PC-9 (cell line): ENCODE data around the gene ZNF518B. TPM values are rescaled to one million over a fixed set of nuclear protein-coding genes. Genes with fewer than 3 reads are reported as not detected.

ENCODE experiments used
- BruUV-seq: library from RNA; stranded (reverse); fragments of 400-500 nt; replicated peaks from 2 replicates; lab custom pipeline; 2021; lab: Mats Ljungman, UMichigan
- CTCF ChIA-PET: fragments of 300-600 bp; sonication (Branson Sonifier 250); formaldehyde crosslinking; loops from one replicate; lab custom pipeline; 2022; ENCODE audit warnings: antibody characterized with exemption; lab: Charles Lee
- POLR2A ChIA-PET: fragments of 300-600 bp; sonication (Branson Sonifier 250); formaldehyde crosslinking; loops from one replicate; lab custom pipeline; 2022; ENCODE audit warnings: antibody characterized with exemption; ENCODE audit not compliant: unreplicated experiment; lab: Charles Lee
- DNase-seq, 2 experiments: peaks; one replicate each; pipeline versions ENCODE4 v3.0.0 to v3.0.0-alpha.2; 2015 to 2022; ENCODE audit warnings: mixed read lengths in 1 of 2
- H2AFZ ChIP-seq: fragments of 200-600 bp; sonication (generic); 2 replicates; pipeline ENCODE4 v1.8.1; 2017; ENCODE audit warnings: antibody characterized with exemption
- H3F3A ChIP-seq: fragments of 200-600 bp; sonication (generic); 2 replicates; pipeline ENCODE4 v1.8.1; 2017; ENCODE audit warnings: antibody characterized with exemption, mild to moderate bottlenecking, low read depth; ENCODE audit not compliant: insufficient read depth
- H3K27ac ChIP-seq: fragments of 200-600 bp; sonication (generic); 2 replicates; pipeline ENCODE4 v1.6.1; 2016; ENCODE audit warnings: mixed run types
- H3K27me3 ChIP-seq: fragments of 200-600 bp; sonication (generic); 2 replicates; pipeline ENCODE4 v1.6.1; 2016; ENCODE audit warnings: low read depth, mixed run types; ENCODE audit not compliant: insufficient read depth
- H3K36me3 ChIP-seq: fragments of 200-600 bp; sonication (generic); 2 replicates; pipeline ENCODE4 v1.6.1; 2016; ENCODE audit warnings: low read depth, mixed run types
- H3K4me1 ChIP-seq: fragments of 200-600 bp; sonication (generic); replicated peaks from 2 replicates; pipeline ENCODE4 v1.6.1; 2016; ENCODE audit warnings: mixed run types; ENCODE audit not compliant: insufficient read depth
- H3K4me2 ChIP-seq: fragments of 200-600 bp; sonication (generic); 2 replicates; pipeline ENCODE4 v1.6.1; 2017; ENCODE audit warnings: mixed run types
- H3K4me3 ChIP-seq: fragments of 200-600 bp; sonication (generic); 2 replicates; pipeline ENCODE4 v1.6.1; 2016; ENCODE audit warnings: mixed run types
- H3K79me2 ChIP-seq: fragments of 200-600 bp; sonication (generic); 2 replicates; pipeline ENCODE4 v1.6.1; 2017; ENCODE audit warnings: low read depth, mixed run types
- H3K9me2 ChIP-seq: fragments of 200-600 bp; sonication (generic); 2 replicates; pipeline ENCODE4 v1.8.1; 2017; ENCODE audit warnings: mild to moderate bottlenecking; ENCODE audit not compliant: insufficient read depth
- H3K9me3 ChIP-seq: fragments of 200-600 bp; sonication (generic); 2 replicates; pipeline ENCODE4 v1.8.1; 2016; ENCODE audit warnings: low read depth; ENCODE audit not compliant: insufficient read depth
- H4K20me1 ChIP-seq: fragments of 200-600 bp; sonication (generic); 2 replicates; pipeline ENCODE4 v1.8.1; 2017; ENCODE audit not compliant: insufficient read depth
- CTCF ChIP-seq: fragments of 200-600 bp; sonication (generic); conservative IDR thresholded peaks from 2 replicates; pipeline ENCODE4 v1.6.1; 2017; ENCODE audit warnings: mixed run types, antibody characterized with exemption, mild to moderate bottlenecking, moderate library complexity
- EZH2 ChIP-seq: fragments of 200-600 bp; sonication (generic); IDR thresholded peaks from 2 replicates; pipeline ENCODE4 v1.8.0; 2017; ENCODE audit warnings: antibody characterized with exemption, low read depth
- intact Hi-C: fragments of 100-400 bp; cut with micrococcal nuclease; formaldehyde crosslinking; loops from one replicate; pipeline ENCODE4 v1.10.0; 2022; ENCODE audit not compliant: unreplicated experiment
- total RNA-seq: library from RNA; stranded (reverse); gene quantifications from 2 replicates; pipeline ENCODE4 v1.2.3, GENCODE V29; 2021

The ZNF518B gene
- total RNA-seq, 1 experiment from 2014 or later = 12.3 TPM

GRCh38 chr4:10448991-10449390 lies 8.2 kb downstream of the ZNF518B start:
- no peaks in the 10 kb centered on the region for H3K27me3 ChIP-seq
- no peaks in the 10 kb centered on the region for H3K4me1 ChIP-seq
- no peak for DNase-seq
- H3K9me3 ChIP-seq = 0 out of 2 replicates have a peak, but pooled peaks cover 3% of the 10 kb centered on the region
- H3K27ac ChIP-seq = no peak overlapping the region
- TF ChIP-seq EZH2 (no peak), CTCF (no peak)
- H3K79me2 ChIP-seq = no peaks in the 10 kb centered on the region
- H3K9me2 ChIP-seq = no peaks in the 10 kb centered on the region
- intact Hi-C loops = no loop called here
- H3K4me3 ChIP-seq = no peak overlapping the region
- no peak overlapping the region for H3K4me2 ChIP-seq
- peaks cover 10% of the 10 kb centered on the region; the same call in 1 of the 2 replicates for H3K36me3 ChIP-seq
- no peaks in the 10 kb centered on the region for H4K20me1 ChIP-seq
- POLR2A ChIA-PET = no interaction called here
- no peaks in the 10 kb centered on the region for H3F3A ChIP-seq
- no peak overlapping the region for H2AFZ ChIP-seq
- BruUV-seq = no TSS peak
- CTCF ChIA-PET = no interaction called here

GRCh38 chr4:10442976-10443375 lies 14.2 kb downstream of the ZNF518B start:
- no peaks in the 10 kb centered on the region for H3K4me1 ChIP-seq
- no peak overlapping the region for H3K4me3 ChIP-seq
- H3K9me3 ChIP-seq = 0 out of 2 replicates have a peak, but pooled peaks cover 3% of the 10 kb centered on the region
- peaks cover 10% of the 10 kb centered on the region; the same call in 1 of the 2 replicates for H3K36me3 ChIP-seq
- H3K27me3 ChIP-seq = no peaks in the 10 kb centered on the region
- DNase-seq = no peak
- TF ChIP-seq EZH2 (no peak), CTCF (no peak)
- H3K79me2 ChIP-seq = no peaks in the 10 kb centered on the region
- no peaks in the 10 kb centered on the region for H3F3A ChIP-seq
- no peaks in the 10 kb centered on the region for H3K9me2 ChIP-seq
- BruUV-seq = no TSS peak
- H3K4me2 ChIP-seq = no peak overlapping the region
- no peak overlapping the region for H2AFZ ChIP-seq
- H3K27ac ChIP-seq = no peak overlapping the region
- H4K20me1 ChIP-seq = no peaks in the 10 kb centered on the region
- CTCF ChIA-PET = no interaction called here
- intact Hi-C loops = no loop called here
- POLR2A ChIA-PET = no interaction called here

GRCh38 chr4:10441512-10441911 lies 15.7 kb downstream of the ZNF518B start:
- Histone ChIP-seq H2AFZ (no peak overlapping the region), H3K27me3 (no peaks in the 10 kb centered on the region), H3K9me2 (no peaks in the 10 kb centered on the region), H4K20me1 (no peaks in the 10 kb centered on the region), H3K9me3 (0 out of 2 replicates have a peak, but pooled peaks cover 3% of the 10 kb centered on the region), H3F3A (no peaks in the 10 kb centered on the region), H3K4me2 (no peak overlapping the region), H3K4me1 (no peaks in the 10 kb centered on the region), H3K36me3 (peaks cover 10% of the 10 kb centered on the region; the same call in 1 of the 2 replicates), H3K79me2 (no peaks in the 10 kb centered on the region), H3K27ac (no peak overlapping the region), H3K4me3 (no peak overlapping the region)
- intact Hi-C loops = no loop called here
- ChIA-PET CTCF (no interaction called here), POLR2A (no interaction called here)
- TSS peak; percentile 10 for BruUV-seq
- no peak for DNase-seq
- TF ChIP-seq EZH2 (no peak), CTCF (no peak)
